ENCODE results near the gene DNAL1. TPM values are rescaled to one million over a fixed set of nuclear protein-coding genes. Genes with fewer than 3 reads are reported as not detected.

The DNAL1 gene
- total RNA-seq, 1 experiment from 2014 or later: 12.2 TPM

DNA sequence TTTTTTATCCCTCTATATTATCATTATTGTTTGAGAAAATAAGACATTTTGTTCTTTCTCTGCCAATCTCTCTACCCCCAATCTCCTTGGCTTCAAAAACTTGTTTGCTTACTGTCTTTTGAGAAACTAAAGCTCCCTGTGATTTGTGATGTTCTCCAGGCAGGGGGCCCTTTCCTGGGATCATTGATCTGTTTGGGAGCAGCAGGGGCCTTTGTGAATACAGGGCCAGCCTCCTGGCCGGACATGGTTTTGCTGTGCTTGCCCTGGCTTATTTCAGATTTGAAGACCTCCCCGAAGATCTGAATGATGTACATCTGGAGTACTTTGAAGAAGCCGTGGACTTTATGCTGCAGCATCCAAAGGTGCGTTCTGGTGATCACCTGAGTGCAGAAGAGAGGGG, 28.0 kb upstream of the DNAL1 start:
- Mint-ChIP-seq H3K9me3 (ENCODE audit: unreplicated experiment) (no peaks in the 10 kb centered on the region), H3K27ac (ENCODE audit: unreplicated experiment) (no peak overlapping the region), H3K27me3 (ENCODE audit: insufficient read depth, unreplicated experiment) (no peaks in the 10 kb centered on the region), H3K4me1 (ENCODE audit: low read depth, unreplicated experiment) (peaks cover 5% of the 10 kb centered on the region), H3K4me3 (ENCODE audit: unreplicated experiment) (no peak overlapping the region), H3K36me3 (ENCODE audit: insufficient read depth, unreplicated experiment) (no peaks in the 10 kb centered on the region)
- Histone ChIP-seq H3K27me3 (replicated peaks; ENCODE audit: control insufficient read depth, insufficient read depth, low read length) (no peaks in the 10 kb centered on the region), H3K4me1 (peaks cover 8% of the 10 kb centered on the region), H3K36me3 (ENCODE audit: control insufficient read depth, insufficient read depth, low read length) (no peaks in the 10 kb centered on the region), H3K4me3 (ENCODE audit: low read depth, low read length) (no peak overlapping the region), H3K9me3 (no peaks in the 10 kb centered on the region)
- intact Hi-C loops (cut with micrococcal nuclease; ENCODE audit: unreplicated experiment): no loop called here
- POLR2A ChIA-PET: no interaction called here
- CTCF ChIA-PET: no interaction called here
- DNase-seq: no peak
- TF ChIP-seq, protein P1, sequence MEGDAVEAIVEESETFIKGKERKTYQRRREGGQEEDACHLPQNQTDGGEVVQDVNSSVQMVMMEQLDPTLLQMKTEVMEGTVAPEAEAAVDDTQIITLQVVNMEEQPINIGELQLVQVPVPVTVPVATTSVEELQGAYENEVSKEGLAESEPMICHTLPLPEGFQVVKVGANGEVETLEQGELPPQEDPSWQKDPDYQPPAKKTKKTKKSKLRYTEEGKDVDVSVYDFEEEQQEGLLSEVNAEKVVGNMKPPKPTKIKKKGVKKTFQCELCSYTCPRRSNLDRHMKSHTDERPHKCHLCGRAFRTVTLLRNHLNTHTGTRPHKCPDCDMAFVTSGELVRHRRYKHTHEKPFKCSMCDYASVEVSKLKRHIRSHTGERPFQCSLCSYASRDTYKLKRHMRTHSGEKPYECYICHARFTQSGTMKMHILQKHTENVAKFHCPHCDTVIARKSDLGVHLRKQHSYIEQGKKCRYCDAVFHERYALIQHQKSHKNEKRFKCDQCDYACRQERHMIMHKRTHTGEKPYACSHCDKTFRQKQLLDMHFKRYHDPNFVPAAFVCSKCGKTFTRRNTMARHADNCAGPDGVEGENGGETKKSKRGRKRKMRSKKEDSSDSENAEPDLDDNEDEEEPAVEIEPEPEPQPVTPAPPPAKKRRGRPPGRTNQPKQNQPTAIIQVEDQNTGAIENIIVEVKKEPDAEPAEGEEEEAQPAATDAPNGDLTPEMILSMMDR (IDR thresholded peaks at IDR 0.05; ENCODE audit: insufficient read depth in 1 of 2, low read depth in 1 of 2, low read length in 1 of 2, severe bottlenecking in 1 of 2, unreplicated experiment in 1 of 2): no peak
- BruUV-seq (replicated peaks): no TSS peak

DNA sequence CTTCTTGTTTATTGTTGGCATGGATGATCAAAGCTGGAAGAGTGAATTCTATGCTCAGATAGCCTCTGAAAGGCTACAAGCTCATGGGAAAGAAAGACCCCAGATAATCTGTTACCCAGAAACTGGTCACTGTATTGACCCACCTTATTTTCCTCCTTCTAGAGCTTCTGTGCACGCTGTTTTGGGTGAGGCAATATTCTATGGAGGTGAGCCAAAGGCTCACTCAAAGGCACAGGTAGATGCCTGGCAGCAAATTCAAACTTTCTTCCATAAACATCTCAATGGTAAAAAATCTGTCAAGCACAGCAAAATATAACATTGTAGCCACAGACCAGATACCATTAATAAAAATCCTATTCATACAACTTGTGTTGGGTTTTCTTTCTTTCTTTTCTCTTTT, 25.3 kb upstream of the DNAL1 start:
- H3K27me3 Mint-ChIP-seq (ENCODE audit: insufficient read depth, unreplicated experiment): no peaks in the 10 kb centered on the region
- H3K27me3 ChIP-seq (replicated peaks; ENCODE audit: control insufficient read depth, insufficient read depth, low read length): no peaks in the 10 kb centered on the region
- no peak overlapping the region for H3K27ac Mint-ChIP-seq (ENCODE audit: unreplicated experiment)
- BruUV-seq (replicated peaks): no TSS peak
- no peak overlapping the region for H3K4me3 Mint-ChIP-seq (ENCODE audit: unreplicated experiment)
- no peaks in the 10 kb centered on the region for H3K36me3 ChIP-seq (ENCODE audit: control insufficient read depth, insufficient read depth, low read length)
- H3K4me1 ChIP-seq: no peaks in the 10 kb centered on the region
- DNase-seq: no peak
- no peaks in the 10 kb centered on the region for H3K9me3 ChIP-seq
- ChIA-PET CTCF (interaction anchor here (0.9 kb wide), 1 partner anchor 49 kb away, joined by 4 read pairs; no protein-coding TSS in a partner anchor), POLR2A (interaction anchor here (0.5 kb wide), 1 partner anchor 328 kb away, joined by 3 read pairs; no protein-coding TSS in a partner anchor)
- H3K9me3 Mint-ChIP-seq (ENCODE audit: unreplicated experiment): no peaks in the 10 kb centered on the region
- intact Hi-C loops (cut with micrococcal nuclease; ENCODE audit: unreplicated experiment): no loop called here
- no peaks in the 10 kb centered on the region for H3K4me1 Mint-ChIP-seq (ENCODE audit: low read depth, unreplicated experiment)
- TF ChIP-seq, protein P1 (IDR thresholded peaks at IDR 0.05; ENCODE audit: insufficient read depth in 1 of 2, low read depth in 1 of 2, low read length in 1 of 2, severe bottlenecking in 1 of 2, unreplicated experiment in 1 of 2): no peak
- no peaks in the 10 kb centered on the region for H3K36me3 Mint-ChIP-seq (ENCODE audit: insufficient read depth, unreplicated experiment)
- no peak overlapping the region for H3K4me3 ChIP-seq (ENCODE audit: low read depth, low read length)

DNA sequence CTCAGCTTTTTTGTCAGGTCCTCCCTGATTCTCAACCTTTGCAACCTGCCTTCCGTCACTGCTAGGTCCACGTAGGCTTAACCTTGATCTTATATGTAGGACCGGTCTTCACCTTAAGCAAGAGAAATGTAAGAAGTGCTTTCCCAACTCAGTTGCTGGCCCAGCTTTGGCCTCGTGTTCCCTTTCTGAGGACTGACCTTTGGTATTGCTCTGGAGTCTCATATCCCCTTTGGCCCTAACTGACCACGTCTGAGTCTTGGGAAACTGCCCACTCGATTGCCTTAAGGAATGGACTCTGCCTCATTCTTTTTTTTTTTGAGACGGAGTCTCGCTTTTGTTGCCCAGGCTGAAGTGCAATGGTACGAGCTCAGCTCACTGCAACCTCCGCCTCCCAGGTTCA, 24.5 kb upstream of the DNAL1 start:
- H3K4me1 Mint-ChIP-seq (ENCODE audit: low read depth, unreplicated experiment): no peaks in the 10 kb centered on the region
- Histone ChIP-seq H3K4me3 (ENCODE audit: low read depth, low read length) (no peak overlapping the region), H3K9me3 (no peaks in the 10 kb centered on the region), H3K27me3 (replicated peaks; ENCODE audit: control insufficient read depth, insufficient read depth, low read length) (no peaks in the 10 kb centered on the region), H3K36me3 (ENCODE audit: control insufficient read depth, insufficient read depth, low read length) (no peaks in the 10 kb centered on the region), H3K4me1 (no peaks in the 10 kb centered on the region)
- intact Hi-C loops (cut with micrococcal nuclease; ENCODE audit: unreplicated experiment): no loop called here
- no TSS peak for BruUV-seq (replicated peaks)
- H3K9me3 Mint-ChIP-seq (ENCODE audit: unreplicated experiment): no peaks in the 10 kb centered on the region
- CTCF ChIA-PET: no interaction called here
- no peaks in the 10 kb centered on the region for H3K27me3 Mint-ChIP-seq (ENCODE audit: insufficient read depth, unreplicated experiment)
- POLR2A ChIA-PET: no interaction called here
- H3K4me3 Mint-ChIP-seq (ENCODE audit: unreplicated experiment): no peak overlapping the region
- no peak overlapping the region for H3K27ac Mint-ChIP-seq (ENCODE audit: unreplicated experiment)
- DNase-seq: no peak
- H3K36me3 Mint-ChIP-seq (ENCODE audit: insufficient read depth, unreplicated experiment): no peaks in the 10 kb centered on the region
- TF ChIP-seq, protein P1 (IDR thresholded peaks at IDR 0.05; ENCODE audit: insufficient read depth in 1 of 2, low read depth in 1 of 2, low read length in 1 of 2, severe bottlenecking in 1 of 2, unreplicated experiment in 1 of 2): no peak
